GM19238 (cell line): Measurements from ENCODE around the gene FAM153A.
"Not testable (repeated sequence)": the region's sequence is repeated elsewhere in the genome, so short reads cannot be mapped to it uniquely, and the experiment has no call there.

Experiments used
- DNase-seq: peaks from one replicate; pipeline ENCODE4 v3.0.0; 2011; ENCODE audit warnings: low spot score; ENCODE audit not compliant: insufficient read length

FAM153A gene

DNA sequence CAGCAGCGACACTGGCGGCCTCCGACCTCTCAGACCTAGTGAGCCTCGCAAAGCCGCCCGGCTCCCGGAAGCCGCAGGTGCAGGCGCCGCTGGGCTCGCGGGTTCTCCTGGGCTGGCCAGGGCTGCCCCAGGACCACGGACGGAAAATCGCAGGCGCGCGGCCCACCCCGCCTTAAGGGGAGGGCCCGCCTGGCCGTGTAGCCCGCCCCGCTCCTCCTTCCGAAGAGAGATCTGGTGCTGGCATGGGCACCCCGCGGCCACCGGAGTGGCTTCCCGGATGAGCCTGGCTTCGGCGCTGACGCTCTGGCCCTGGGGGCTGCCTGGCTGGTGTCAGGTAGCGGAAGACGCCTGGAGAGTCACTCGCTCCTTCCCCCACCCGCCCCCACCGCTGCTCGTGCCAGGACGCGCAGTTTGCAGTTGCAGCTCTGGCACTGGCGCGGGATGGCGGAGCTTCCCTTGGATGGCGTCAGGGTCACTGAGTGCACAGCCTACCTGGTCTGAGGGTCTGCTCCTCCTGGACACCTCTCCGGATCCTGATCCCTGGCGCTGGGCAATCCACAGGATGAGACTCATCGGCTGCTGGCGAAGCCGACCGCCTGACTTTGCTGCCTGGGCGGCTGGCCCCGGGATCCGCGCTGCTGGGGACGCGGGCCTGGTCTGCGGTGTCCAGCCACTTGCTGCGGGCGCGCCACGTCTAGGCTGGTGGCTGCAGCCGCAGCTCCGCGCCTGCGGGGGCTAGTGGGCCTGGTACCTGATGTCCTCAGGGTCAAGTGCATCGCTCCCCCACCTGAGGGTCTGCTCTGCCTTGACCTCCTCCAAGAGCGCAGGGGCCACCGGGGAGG, at the start of gene FAM153A:
Gene FAM153A, minus strand, starts transcription at position 108 of the 842 bp plus-strand sequence.
- not testable (repeated sequence) for DNase-seq

DNA sequence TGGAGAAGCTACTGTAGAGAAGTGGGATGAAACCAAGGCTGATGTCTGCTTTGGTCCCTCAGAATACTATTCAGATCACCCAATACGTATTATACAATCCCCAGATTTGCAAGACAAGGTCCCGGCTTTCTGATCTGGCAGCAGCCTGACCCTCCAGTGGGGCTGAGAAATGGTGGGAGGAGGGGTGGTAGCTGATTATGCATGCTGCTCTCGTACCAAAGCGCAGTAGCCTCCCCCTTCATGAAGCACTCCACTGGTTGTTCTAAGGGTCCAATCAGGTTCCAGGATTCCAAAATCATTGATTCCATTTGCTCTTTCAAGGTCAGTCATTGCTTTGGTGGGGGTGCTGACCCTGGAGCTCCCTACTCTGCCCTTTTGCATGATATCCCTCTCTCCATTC, 49.6 kb upstream of the FAM153A start:
- DNase-seq, result not testable (repeated sequence)

DNA sequence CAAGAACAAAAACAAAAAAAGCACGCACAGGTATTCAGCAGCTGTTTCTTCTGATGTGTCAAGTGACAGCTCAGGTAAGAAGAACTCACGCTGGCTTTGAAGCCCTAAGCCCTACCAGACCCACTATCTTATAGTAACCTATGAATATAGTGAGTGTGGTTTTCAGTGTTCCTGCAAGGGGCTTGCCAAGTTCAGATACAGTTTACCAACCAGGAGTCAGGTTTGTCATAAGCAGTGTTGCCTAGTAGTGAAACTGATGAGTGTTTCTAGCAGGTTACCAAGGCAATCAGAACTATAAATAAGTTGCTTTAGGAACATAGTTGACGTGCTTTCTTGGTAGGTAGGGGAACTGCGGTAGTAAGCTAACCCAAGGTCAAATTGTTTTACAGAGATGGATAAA, 43.4 kb upstream of the FAM153A start:
- DNase-seq, result not testable (repeated sequence)

DNA sequence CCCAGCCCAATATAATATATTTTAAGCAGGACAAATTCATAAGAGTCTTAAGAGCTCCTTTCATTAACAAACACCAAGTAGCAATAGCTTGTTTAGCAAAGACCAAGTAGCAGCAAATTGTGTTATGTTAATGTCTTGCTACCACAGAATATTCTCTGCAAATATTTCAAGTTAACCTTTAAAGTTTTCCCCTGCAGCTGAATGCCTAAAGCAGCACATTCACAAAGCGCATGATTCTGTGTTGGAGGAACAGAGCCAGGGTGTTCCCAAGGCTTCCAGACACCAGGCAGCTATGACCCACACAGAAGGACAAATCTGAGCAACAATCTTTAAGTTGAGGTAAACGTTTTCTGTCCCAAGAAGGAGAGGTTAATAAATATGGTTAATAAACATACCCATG, 42.1 kb upstream of the FAM153A start:
- not testable (repeated sequence) for DNase-seq

DNA sequence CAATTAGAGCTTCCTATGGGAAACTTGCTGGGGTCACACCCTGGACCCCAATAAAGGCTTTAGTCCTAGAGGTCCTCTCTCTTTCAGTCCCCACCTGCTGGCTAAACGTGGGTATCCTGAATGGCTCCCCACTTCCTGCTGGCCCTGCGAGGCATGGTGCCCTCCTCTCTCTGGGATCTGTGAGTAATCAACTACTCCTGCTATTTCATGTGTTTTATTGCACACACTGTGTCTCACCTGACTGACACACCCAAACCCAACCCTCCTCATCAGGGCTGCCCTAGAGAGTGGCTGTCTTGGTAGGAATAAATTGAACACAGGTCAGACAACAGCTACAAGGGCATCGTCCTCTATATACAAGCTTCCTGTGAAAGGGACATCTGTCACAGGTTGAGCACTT, 39.8 kb upstream of the FAM153A start:
- DNase-seq, result not testable (repeated sequence)

DNA sequence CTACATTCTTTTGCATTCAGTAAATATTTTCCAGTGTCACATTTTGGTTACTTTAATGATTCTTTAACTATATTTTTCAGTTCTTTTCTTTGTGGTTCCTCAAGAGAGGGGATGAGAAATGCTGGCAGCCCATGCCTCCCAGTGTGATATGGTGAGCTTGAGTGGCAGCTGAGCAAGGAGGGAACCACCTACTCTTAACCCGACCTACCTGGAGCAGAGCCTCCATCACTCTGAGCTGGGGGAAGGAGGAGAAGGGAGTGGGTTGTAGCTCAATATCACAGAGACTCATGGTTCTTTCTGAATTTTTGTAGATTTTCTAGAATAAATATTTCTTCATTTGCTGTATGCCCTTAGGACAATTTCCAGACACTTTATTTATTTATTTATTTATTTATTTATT, 37.0 kb upstream of the FAM153A start:
- not testable (repeated sequence) for DNase-seq

DNA sequence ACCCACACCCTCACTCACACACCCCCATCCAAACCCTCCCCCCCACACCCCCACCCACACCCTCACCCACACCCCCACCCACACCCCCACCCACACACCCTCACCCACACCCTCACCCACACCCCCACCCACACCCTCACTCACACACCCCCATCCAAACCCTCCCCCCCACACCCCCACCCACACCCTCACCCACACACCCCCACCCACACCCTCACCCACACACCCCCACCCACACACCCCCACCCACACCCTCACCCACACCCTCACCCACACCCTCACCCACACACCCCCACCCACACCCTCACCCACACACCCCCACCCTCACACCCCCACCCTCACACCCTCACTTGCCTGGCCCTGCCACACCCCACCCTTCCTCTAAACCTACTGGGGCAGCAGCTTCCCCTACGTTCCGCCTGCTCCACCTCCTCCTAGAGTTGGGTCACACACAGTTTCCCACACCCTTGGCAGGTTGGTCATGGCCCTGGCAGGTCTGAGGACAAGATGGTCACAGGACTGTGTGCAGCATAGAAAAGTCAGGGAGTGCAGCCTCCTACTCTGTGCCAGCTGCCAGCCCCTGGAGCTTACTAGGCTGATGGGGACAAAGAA, 30.2 kb upstream of the FAM153A start:
- DNase-seq, result not testable (repeated sequence)

DNA sequence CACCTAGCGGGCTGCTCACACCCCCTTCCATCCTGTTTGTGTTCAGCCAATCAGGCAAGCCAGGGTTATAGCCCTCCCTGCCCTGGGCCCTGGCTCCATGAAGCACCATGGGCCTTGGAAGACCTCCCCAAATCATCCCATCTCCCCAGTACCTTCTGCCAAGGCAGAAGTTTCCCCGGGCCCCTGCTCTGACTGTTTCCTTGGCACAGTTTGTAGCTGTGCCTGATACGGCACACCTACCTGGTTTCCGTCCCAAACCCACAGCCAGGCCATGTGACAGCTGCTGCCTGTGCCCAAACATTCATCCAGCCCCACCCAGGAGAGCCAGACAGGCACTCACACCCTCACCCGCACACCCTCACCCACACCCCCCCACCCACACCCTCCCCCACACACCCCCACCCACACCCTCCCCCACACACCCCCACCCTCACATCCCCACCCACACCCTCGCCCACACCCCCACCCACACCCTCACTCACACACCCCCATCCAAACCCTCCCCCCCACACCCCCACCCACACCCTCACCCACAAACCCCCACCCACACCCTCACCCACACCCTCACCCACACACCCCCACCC, 29.6 kb upstream of the FAM153A start:
- DNase-seq, result not testable (repeated sequence)

DNA sequence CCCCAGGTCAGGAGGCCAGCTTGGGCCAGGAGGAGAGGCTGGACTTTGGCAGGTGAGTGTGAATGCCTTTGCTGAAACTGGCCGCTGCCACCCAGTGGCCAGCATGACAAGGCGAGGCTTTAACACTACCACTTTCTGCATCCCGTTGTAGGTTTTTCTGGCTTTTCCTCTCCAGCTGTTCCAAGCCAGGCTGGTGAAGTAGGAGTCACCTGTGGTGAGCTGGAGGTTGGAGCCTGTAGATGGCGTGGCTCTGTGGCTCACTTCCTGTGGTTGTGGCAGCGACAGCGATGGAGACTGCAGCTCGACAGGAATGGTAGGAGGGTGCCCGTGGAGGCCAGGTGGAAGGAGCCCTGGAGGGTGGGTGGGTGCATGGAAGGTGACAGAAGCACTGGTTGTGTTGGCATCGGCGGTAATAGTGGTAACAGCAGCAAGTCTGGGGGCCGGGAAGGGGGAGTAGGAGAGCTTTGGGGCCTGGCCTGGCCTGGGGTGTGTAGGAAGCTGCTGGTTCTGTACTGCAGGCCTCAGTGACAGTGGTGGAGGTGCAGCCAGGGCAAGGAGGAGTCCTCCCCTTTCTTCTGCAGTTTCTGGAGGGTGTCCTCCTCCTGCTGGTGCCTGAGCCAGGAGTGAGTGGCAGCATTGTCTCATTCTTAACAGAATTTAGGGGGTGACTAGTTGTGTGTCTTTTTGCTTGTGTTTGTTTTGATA, 26.7 kb upstream of the FAM153A start:
- not testable (repeated sequence) for DNase-seq

DNA sequence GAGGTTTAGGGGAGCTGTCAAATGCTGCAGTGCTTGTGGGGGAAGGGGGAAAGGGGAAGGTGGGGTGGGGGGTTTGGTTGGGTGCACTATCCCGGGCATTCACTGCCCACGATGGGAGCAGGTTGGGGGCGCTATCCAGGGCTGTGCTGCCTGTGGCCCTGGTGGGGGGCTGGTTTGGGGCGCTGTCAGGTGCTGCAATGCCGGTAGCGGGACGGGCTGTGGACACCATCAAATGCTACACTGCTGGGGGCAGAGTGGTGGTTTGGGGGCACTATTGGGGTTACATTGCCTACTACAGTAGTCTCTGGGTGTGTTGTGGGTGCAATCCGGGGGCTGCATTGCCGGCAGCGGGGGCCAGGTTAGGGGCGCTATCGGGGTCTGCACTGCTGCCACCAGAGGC, 25.7 kb upstream of the FAM153A start:
- not testable (repeated sequence) for DNase-seq

DNA sequence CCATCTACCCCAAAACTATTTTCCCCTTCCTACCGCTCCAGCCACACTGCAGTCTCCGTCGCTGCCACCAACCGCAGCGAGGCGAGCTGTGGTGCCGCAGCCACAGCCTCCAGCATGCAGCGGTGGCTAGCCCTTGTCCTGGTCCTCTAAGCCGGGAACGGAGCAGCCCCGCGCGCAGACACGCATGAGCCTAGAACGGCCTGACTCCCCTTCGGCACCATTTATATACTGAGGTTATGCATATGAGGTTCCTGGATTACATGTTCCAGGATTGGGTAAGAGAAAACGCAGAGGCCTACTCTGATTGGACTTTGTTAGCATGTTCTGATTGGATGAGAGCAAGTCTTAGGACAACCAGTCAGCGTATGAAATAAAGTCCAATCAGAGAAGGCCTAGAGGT, 24.6 kb upstream of the FAM153A start:
- not testable (repeated sequence) for DNase-seq

DNA sequence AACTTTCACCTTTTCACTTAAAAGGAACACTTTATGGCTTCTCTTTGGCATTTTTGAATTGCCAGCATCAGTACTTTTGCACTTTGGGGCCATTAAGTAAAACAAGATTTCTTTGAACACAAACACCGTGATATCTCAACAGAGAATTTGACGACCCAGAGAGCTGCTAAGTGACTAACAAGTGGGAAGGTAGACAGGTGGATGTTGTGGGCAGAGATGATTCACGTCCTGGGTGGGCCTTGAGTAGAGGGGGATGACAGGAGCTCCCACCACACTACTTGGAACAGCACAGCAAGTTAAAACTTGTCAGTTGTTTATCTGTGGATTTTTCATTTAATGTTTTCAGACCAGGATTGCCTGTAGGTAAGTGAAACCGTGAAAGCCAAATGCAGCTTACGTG, 18.7 kb upstream of the FAM153A start:
- DNase-seq, result not testable (repeated sequence)

DNA sequence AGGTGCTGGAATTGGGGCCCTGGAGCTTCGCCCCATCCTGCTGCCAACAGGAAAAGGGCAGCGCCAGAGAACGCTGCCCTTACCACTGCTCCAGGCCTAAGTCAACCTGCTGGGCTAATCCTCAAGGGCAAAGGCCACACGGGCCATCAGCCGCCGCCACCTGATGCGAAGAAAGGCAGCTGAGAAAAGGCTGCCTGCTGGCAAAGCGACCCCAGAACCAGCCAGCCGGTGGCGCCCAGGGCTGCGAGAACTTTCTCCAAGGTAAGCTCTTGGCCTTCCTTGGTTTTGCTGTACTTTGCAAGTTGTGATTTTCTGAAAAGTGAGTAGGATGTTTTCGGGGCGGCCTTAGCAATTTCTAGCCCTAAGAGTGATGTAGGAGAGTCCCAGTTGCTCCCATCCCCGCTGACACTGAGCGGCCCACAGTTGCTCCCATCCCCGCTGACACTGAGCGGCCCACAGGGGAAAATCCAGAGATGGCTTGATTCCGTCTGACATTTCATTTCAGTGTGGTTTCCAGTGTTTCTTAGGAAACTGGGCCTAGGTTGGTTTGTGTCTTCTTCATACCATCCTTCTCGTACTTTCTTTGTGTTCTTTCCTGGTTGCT, 15.6 kb upstream of the FAM153A start:
- DNase-seq, result not testable (repeated sequence)

DNA sequence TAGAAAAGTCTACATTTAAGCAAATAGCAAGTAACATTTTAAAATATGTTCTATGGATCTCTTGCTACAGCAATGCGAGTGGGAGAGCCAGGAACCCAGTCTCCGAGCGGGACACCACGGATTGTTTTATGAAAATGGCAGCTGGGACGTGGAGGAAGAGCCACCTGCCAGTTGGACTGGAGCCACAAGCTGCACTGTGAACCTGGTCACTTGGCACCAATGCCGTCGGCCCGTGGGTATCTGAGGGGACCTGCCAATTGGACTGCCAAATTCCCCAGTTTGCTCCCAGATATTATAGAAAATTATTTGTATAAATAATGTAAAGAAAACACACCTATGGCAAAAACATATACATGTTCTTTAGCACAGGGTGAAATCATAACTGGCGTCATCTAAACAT, 10.6 kb upstream of the FAM153A start:
- not testable (repeated sequence) for DNase-seq

DNA sequence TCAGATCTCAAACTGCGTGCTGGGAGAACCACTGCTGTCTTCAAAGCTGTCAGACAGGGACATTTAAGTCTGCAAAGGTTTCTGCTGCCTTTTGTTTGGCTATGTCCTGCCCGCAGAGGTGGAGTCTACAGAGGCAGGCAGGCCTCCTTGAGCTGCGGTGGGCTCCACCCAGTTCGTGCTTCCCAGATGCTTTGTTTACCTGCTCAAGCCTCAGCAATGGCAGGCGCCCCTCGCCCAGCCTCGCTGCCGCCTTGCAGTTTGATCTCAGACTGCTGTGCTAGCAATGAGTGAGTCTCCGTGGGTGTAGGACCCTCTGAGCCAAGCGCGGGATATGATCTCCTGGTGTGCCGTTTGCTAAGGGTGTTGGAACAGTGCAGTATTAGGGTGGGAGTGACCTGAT, 8.9 kb upstream of the FAM153A start:
- not testable (repeated sequence) for DNase-seq

DNA sequence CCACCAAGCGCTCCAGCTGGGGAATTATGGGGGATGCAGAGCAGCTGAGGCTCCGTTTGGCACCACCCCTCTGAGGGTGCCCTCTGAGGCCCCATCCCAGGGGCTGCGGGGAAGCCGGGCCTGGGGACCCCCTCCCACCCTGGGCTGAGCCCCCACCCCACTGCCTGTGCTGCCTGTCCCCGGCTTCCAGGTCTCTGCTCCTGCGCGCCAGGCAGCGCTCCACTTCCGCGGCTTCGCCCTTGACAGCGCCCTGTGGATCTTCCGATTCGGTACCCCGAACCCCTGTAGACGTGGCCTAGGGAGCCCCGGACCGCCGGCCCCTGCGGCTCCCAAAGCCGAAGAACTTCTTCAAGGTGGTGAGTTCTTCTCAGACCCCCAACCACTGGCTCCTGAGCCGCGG, 530 bp downstream of the FAM153A start:
- DNase-seq, result not testable (repeated sequence)

DNA sequence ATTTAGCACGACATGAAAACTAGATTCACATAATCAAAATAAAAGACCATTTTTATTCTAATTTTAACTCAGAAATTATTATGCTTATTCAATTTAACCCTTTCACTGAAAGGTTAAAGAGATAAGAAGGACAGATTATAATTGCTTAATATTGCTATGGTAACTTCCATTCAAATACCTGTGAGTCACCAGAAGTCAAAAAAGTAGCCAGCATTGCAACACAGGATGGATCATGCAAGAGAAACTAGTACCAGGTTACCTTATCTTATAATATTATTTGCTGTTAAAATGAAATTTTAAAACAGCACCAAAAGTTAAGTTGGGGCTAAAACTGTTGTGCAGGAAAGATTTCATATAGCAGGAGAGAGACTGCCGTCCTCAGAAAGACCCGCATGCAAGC, 11.5 kb downstream of the FAM153A start:
- not testable (repeated sequence) for DNase-seq

DNA sequence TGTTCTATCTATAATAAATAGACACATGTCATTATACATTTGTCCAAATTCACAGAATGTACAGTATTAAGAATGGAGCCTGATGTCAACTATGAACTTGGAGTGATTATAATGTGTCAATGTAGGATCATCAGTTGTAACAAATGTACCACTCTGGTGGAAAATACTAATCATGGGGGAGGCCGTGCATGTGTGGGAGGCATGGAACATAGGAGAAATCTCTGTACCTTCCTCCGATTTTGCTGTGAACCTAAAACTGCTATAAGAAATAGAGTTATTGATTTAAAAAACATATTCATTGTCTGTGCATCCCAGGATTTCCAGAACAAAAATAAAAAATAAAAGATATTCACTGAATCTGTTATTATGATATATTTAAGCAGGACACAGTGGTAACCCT, 12.1 kb downstream of the FAM153A start:
- DNase-seq, result not testable (repeated sequence)

DNA sequence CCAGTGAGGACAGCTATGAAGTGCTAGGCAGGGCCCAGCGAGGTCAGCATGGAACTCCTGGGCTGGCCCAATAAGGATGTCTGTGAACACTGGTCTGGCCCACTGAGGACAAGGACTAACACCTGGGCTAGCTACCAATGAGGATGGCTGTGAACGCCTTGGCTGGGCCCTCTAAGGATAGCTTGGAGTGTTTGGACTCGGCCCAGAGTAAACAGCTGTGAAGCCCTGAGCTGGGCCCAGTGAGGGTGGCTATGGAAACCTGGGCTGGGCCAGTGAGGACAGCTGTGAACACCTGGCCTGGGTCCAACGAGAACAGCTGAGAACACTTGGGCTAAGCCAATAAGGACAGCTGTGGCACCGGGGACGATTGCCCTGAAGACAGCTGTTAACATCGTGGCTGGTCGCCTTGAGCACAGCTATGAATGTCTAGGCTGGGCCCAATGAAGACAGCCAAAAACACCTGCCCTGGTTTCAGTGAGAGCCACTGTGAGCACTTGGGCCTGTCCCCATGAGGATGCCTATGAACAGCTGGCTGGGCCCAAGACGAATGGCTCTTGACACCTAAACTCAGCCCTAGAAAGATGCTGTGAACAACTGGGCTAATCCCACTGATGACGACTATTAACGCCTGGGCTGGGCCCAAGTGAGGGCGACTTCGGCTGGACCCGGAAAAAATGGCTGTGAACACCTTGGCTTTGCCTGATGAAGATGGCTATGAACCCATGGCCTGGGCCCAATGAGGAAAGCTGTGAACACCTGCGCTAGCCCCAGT, 18.8 kb downstream of the FAM153A start:
- not testable (repeated sequence) for DNase-seq

DNA sequence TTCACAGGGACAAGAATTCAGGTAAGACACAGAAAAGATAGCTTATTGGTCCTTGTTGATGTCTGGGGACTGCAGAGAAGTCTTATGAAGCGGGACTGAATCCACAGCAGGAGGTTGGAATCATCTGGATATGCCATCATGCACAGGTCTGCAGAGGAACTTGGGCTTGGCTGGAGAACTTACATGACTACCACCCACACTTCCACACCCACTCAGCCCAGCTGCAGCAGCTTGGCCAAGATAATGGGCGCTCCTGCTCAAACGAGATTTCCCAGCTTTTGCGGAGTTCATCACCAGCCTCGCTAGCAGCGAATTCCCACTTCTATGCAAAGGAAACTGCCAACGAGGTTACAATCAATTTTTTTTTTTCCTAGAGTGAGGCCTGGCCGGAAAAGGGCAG, 21.7 kb downstream of the FAM153A start:
- not testable (repeated sequence) for DNase-seq
